ENCODE results near the gene DIPK1B. TPM values are rescaled to one million over a fixed set of nuclear protein-coding genes. Genes with fewer than 3 reads are reported as not detected.
A peak's percentile ranks its signal among the peaks of the same experiment; 100 is the strongest.

The DIPK1B gene
- total and polyA plus RNA-seq, 2 donors (not counting 3 experiments of a cell fraction or from before 2014, with no cell fraction given) = 253 to 441 TPM

DNA sequence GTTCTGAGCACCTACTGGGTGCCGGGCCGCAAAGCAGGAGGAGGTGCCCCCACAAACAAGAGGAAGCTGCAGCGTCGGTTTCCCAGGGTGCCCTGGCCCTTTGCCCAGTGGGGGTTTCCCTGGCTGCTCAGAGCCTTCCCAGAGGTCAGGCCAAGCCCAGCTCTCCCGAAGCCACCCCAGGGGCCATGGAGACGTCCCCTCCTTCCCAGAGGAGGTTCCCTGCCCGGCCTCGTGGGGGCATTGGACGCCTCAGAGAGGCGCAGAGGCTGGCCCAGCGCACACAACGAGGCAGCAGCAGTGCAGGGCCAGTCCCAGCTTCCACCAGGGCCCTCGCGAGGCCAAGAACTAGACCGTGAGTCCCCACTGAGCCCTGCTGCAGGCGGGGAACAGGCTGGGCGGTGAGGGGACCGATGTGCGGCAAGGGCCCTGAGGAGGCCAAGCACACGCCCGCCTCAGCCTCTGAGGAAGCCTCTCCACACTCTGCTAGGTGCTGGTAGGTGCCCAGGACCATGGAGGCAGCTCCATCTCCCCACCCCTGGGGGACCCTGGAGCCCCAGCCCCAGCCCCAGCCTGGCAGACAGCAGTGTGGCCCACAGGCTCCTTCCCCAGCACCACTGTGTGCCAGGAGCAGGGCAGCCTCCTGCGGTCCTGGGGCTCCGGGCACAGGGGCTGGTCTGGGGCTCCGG, 7.0 kb downstream of the DIPK1B start:
- dilution Hi-C loops (cut with MboI; ENCODE audit: extremely low pct_ligation_motif_present, low sequenced_read_pairs) = no loop called here
- H3K9me1 ChIP-seq (replicated peaks; ENCODE audit: control insufficient read depth, extremely low read depth, insufficient read depth, low read length) = no peaks in the 10 kb centered on the region
- H2AFZ ChIP-seq (ENCODE audit: low read depth, low read length) = no peak overlapping the region
- H3K36me3 ChIP-seq (ENCODE audit: control insufficient read depth in 2 of 2, extremely low read depth in 1 of 2, insufficient read depth in 2 of 2, low read length in 2 of 2) = peaks cover 12 to 30% of the 10 kb centered on the region in 2 experiments
- DNase-seq (ENCODE audit: low read depth, low spot score) (peak; percentile 56), FAIRE-seq (peak; percentile 56)
- ChIA-PET POLR2A (interaction anchor here (0.6 to 3.6 kb wide), 2 partner anchors 9 to 56 kb away, joined by 3 to 20 read pairs; no protein-coding TSS in a partner anchor), CTCF (interaction anchor here (1.1 to 2.6 kb wide), 3 partner anchors 8 to 11 kb away, joined by 3 to 21 read pairs (median 4); no protein-coding TSS in a partner anchor)
- no peaks in the 10 kb centered on the region for H4K20me1 ChIP-seq (replicated peaks; ENCODE audit: control insufficient read depth, extremely low read depth, insufficient read depth, low read length)
- H3K27ac ChIP-seq (ENCODE audit: insufficient read depth, low read depth, low read length) = peak overlapping the region; percentile 37
- H3K4me3 ChIP-seq (replicated peaks in 1 of 3; ENCODE audit: insufficient read depth in 1 of 3, low read depth in 1 of 3, low read length in 3 of 3) = no peak overlapping the region
- no peak overlapping the region for H3K9ac ChIP-seq (replicated peaks; ENCODE audit: extremely low read depth, insufficient read depth, low read length)
- H3K79me2 ChIP-seq (ENCODE audit: control insufficient read depth, insufficient read depth, low read length) = peaks cover 68% of the 10 kb centered on the region
- intact Hi-C loops (cut with micrococcal nuclease) = no loop called here
- no TSS peak for BruUV-seq (replicated peaks)
- H3K27me3 ChIP-seq (ENCODE audit: control insufficient read depth in 2 of 2, insufficient read depth in 2 of 2, low read length in 2 of 2) = no peaks in the 10 kb centered on the region
- no peaks in the 10 kb centered on the region for H3K9me3 ChIP-seq (replicated peaks; ENCODE audit: control insufficient read depth, insufficient read depth, low read length)
- TF ChIP-seq EZH2 (IDR thresholded peaks at IDR 0.05; ENCODE audit: borderline replicate concordance, low read depth, low read length, severe bottlenecking) = no peak
- TF ChIP-seq JUN (IDR thresholded peaks at IDR 0.05; ENCODE audit: borderline replicate concordance, insufficient read depth, insufficient read length, low read depth) = no peak
- TF ChIP-seq, protein P1, sequence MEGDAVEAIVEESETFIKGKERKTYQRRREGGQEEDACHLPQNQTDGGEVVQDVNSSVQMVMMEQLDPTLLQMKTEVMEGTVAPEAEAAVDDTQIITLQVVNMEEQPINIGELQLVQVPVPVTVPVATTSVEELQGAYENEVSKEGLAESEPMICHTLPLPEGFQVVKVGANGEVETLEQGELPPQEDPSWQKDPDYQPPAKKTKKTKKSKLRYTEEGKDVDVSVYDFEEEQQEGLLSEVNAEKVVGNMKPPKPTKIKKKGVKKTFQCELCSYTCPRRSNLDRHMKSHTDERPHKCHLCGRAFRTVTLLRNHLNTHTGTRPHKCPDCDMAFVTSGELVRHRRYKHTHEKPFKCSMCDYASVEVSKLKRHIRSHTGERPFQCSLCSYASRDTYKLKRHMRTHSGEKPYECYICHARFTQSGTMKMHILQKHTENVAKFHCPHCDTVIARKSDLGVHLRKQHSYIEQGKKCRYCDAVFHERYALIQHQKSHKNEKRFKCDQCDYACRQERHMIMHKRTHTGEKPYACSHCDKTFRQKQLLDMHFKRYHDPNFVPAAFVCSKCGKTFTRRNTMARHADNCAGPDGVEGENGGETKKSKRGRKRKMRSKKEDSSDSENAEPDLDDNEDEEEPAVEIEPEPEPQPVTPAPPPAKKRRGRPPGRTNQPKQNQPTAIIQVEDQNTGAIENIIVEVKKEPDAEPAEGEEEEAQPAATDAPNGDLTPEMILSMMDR (IDR thresholded peaks at IDR 0.05; ENCODE audit: extremely low read depth in 1 of 2, insufficient read depth in 1 of 2, low read depth in 1 of 2, low read length in 2 of 2) = peak; percentile 8 to 20
- TF ChIP-seq GATA2 (IDR thresholded peaks at IDR 0.05; ENCODE audit: insufficient read depth, insufficient read length, low read depth, low read length) = no peak
- no peak overlapping the region for H3K4me2 ChIP-seq (ENCODE audit: insufficient read depth, low read length)
- peaks cover 64% of the 10 kb centered on the region for H3K4me1 ChIP-seq (ENCODE audit: control insufficient read depth, extremely low read depth, insufficient read depth, low read length)
